Raji (cell line): ENCODE results near the gene INHBC.

Experiments
- POLR2A ChIP-seq: IDR thresholded peaks from 2 replicates; pipeline ENCODE4 v1.6.1; 2011; ENCODE audit warnings: low read depth, low read length, control low read depth; ENCODE audit not compliant: insufficient read depth

Gene INHBC, protein sequence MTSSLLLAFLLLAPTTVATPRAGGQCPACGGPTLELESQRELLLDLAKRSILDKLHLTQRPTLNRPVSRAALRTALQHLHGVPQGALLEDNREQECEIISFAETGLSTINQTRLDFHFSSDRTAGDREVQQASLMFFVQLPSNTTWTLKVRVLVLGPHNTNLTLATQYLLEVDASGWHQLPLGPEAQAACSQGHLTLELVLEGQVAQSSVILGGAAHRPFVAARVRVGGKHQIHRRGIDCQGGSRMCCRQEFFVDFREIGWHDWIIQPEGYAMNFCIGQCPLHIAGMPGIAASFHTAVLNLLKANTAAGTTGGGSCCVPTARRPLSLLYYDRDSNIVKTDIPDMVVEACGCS

DNA sequence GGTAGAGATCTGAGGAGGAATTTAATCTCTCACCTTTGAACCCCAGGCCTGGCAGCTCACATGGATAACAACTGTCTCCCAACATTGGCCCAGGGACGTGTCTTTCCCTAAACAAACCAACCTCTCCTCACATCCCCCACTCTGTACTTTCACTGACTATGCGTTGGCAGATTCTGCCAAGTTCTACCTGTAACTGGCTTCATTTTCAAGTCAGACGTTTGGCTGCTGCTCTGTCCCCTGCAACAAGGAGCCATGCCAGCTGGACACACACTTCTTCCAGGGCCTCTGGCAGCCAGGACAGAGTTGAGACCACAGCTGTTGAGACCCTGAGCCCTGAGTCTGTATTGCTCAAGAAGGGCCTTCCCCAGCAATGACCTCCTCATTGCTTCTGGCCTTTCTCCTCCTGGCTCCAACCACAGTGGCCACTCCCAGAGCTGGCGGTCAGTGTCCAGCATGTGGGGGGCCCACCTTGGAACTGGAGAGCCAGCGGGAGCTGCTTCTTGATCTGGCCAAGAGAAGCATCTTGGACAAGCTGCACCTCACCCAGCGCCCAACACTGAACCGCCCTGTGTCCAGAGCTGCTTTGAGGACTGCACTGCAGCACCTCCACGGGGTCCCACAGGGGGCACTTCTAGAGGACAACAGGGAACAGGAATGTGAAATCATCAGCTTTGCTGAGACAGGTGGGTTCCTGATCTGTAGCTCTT lies at the start of gene INHBC:
Gene INHBC (plus strand): TSS at position 268 of the 707 bp plus-strand sequence. CDS start 103 bp downstream, at position 371.
- no peak for TF ChIP-seq POLR2A

DNA sequence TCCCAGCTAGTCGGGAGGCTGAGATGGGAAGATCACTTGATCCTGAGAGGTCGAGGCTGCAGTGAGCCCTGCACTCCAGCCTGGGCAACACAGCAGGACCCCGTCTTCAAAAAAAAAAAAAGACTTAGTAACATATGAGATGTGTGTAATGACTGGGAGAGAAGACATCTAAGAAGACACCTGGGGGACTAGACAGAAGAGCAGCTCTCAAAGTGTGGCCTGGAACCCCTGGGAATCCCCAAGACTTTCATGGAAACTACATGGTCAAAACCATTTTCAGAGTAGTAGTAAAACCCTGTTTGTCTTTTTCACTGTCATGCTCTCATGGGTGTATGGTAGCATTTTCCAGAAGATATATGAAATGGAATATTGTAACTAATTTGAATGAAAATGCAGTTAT lies 49.0 kb upstream of the INHBC start:
- no peak for TF ChIP-seq POLR2A

DNA sequence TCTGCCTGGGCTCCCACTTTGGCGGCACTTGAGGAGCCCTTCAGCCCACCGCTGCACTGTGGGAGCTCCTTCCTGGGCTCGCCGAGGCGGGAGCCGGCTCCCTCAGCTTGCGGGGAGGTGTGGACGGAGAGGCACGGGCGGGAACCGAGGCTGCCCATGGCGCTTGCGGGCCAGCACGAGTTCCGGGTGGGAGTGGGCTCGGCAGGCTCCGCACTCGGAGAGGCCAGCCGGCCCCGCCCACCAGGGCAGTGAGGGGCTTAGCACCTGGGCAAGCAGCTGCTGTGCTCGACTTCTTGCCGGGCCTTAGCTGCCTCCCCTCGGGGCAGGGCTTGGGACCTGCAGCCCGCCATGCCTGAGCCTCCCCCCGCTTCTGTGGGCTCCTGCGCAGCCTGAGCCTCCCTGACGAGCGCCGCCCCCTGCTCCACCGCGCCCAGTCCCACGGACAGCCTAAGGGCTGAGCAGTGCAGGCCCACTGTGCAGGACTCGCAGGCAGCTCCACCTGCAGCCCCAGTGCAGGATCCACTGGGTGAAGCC lies 48.3 kb upstream of the INHBC start:
- TF ChIP-seq POLR2A, result no peak

DNA sequence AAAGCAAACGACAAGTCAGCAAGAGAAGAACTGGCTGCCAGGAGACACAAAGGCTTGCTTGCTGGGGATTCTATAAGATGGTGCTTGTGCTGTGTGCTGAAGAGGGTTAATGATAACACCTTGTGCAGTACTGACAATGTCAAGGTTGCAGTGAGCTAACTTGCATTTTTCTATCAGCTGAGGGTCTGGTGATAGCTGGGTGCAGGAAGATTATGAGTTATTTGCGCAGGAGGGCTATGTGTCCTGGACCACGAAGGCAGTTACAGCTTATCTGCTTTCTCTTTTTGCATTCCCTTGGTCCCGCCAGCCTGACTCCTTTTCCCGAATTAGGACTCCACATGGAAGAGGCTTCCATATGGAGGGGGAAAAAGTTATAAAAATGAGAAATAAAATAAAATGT lies 46.2 kb upstream of the INHBC start:
- TF ChIP-seq POLR2A, result no peak

DNA sequence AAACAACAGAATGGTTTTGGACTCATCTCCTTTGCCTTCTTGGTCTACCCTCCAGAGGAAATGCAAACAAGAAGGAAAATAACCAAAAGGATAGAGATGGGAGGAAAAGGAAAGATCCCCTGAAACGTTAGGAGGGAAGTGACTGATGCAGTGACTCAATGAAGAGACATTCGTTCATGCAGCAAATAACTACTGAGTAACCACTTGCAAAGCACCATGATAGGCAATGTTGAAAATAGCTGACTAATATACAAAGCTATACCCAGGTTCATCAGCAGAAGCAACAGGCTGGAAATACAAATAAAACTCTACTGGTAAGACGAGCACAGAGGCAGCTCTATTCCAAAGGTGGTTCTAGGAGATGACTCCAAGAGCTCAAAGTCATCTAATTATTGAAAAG lies 45.6 kb upstream of the INHBC start:
- no peak for TF ChIP-seq POLR2A

DNA sequence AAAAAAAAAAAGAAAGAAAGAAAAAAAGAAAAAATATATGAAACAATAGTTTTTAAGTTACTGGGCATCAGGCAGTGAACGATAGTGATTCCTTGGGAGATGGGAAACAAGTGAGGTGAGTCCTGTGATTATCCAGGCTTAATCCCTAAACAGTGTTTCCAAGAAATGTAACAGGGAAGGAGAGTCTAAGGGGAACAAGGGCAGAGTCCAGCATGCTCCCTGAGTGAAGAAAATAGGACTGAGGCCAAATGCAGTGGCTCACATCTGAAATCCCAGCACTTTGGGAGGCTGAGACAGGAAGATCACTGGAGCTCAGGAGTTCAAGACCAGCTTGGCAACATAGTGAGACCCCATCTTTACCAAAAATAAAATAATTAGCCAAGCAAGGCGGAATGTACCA lies 44.4 kb upstream of the INHBC start:
- no peak for TF ChIP-seq POLR2A

DNA sequence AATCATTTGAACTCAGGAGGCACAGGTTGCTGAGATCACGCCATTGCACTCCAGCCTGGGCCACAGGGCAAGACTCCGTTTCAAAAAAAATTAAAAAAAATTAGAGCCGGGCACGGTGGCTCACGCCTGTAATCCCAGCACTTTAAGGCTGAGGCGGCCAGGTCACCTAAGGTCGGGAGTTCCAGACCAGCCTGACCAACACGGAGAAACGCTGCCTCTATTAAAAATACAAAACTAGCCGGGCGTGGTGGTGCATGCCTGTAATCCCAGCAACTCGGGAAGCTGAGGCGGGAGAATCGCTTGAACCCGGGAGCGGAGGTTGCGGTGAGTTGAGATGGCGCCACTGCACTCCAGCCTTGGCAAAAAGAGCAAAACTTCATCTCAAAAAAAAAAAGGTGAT lies 39.5 kb upstream of the INHBC start:
- no peak for TF ChIP-seq POLR2A

DNA sequence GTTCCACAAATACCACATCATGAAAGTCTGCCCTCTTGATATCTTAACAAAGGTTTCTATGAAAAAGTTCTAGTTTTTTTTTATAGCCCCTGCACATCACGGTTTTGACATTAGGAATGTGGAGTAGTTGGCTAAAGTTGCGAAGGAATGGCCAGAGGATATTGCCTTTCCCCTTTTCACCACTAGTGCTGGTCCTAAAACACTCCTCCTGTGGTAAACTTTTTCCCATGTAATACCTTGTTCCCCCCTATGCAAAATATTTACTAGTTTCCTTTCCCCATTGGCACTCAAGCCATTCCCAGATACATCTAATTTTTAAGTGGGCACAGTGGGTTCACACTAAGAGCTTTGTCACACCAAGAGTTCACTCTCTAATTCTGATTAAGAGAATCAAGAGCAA lies 37.1 kb upstream of the INHBC start:
- no peak for TF ChIP-seq POLR2A

DNA sequence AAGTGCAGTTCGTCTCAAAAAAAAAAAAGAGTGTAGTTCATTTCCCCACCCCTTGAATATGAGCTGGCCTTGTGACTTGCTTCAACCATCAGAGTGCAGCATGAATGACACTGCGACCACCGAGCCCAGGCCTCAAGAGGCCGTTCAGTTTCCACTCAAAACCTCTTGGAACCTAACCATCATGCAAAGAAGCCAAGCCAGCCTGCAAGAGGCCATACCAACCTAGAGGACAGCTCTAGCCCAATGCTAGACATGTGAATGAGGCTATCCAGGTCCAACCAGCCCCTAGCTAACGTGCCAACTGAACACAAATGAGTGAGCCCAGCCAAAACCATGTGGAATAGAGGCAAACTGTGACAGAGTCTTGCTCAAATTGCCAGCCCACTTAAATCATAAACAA lies 33.4 kb upstream of the INHBC start:
- no peak for TF ChIP-seq POLR2A

DNA sequence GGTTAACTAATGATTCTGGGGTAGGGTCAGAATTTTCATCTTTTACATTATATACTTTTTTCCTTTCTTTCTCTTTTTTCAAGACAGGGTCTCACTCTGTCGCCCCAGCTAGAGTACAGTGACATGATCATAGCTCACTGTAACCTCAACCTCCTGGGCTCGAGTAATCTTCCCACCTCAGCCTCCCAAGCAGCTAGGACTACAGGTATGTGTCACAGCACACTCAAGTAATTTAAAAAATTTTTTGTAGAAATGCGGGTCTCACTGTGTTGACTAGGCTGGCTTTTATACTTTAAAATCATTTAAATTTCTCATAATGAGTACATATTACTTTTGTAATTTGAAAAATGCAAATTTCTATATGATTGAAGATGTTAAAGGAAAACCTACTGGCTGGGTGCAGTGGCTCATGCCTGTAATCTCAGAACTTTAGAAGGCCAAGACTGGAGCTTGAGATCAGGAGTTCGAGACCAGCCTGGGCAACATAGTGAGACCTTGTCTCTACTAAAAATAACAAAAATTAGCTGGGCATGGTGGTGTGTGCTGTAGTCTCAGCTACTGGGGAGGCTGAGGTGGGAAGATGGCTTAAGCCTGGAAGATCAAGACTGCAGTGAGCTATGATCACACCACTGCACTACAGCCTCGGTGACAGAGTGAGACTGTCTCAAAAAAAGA lies 29.5 kb upstream of the INHBC start:
- no peak for TF ChIP-seq POLR2A

DNA sequence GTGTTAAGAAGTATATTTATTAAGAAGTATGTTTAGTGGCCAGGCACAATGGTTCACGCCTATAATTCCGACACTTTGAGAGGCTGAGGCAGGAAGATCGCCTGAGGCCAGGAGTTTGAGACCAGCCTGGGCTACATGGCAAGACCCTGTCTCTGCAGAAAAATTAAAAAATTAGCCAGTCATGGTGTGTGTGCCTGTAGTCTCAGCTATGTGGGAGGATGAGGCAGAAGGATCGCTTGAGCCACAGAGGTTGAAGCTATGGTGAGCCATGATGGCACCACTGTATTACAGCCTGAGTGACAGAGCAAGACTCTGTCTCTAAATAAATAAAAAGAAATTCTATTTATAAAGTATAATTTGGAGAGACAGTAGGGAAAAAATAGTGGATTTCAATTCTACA lies 24.1 kb upstream of the INHBC start:
- no peak for TF ChIP-seq POLR2A

DNA sequence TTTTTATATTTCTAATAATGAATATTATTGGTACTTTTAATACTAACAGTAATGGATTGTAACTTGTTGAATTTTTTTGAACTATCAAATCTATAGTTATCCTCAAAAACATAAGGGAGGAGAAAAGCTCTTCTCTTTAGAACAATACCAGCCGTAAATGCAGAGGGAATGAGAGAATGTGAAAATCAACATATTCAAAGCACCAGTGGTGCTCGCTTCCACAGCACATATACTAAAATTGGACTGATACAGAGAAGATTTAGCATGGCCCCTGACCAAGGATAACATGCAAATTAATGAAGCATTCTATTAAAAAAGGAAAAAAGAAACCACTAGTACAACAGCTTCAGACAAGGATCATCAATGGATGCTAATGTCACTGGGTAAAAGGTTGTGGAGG lies 19.5 kb upstream of the INHBC start:
- TF ChIP-seq POLR2A, result no peak

DNA sequence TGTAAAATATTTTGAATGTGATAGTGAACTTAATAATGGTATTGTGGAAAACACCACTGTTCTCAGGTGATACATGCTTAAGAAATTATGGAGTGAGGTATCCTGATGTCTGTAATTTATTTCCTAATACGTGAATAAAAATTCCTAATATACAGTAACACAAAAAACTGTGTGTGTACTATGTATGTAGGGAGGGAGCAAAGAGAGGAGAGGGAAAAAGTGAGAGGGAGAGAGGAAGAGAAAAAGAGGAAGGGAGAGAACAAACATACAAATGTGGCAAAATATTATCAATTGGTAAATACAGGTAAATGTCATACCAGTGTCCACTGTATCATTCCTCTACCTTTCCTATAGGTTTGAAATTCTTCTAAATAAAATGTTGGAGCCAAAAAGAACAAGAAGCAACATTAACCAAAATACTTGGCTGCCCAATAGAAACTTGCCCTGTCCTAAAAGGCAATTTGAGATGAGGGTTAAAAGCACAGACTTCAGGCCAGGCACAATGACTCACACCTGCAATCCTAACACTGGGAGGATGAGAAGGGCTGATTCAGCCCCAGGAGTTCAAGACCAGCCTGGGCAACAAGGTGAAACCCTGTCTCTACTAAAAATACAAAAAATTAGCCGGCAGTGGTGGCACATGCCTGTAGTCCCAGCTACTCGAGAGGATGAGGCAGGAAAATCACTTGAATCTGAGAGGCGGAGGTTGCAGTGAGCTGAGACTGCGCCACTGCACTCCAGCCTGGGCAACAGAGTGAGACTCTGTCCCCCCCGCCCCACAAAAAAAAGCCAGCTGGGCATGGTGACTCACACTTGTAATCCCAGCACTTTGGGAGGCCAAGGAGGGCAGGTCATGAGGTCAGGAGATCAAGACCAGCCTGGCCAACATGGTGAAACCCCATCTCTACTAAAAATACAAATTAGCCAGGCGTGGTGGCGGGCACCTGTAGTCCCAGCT lies 18.3 kb upstream of the INHBC start:
- no peak for TF ChIP-seq POLR2A

DNA sequence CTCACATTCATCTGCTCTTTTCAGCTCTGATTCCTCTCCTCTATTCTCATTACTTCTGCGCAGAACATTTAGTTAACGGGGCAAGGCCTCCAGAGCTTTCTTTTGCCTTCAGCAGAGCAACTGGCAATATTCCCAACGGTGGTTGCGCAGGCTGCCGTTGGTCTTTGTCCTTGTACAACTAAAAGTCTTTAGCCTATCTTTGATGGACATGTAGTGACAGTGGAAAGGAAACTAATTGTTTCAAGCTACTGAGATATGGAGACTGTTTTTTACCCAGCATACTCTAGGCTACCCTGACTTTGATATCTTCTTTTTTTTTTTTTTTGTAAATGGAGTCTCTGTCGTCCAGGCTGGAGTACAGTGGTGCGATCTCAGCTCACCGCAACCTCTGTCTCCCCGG lies 16.3 kb upstream of the INHBC start:
- no peak for TF ChIP-seq POLR2A

DNA sequence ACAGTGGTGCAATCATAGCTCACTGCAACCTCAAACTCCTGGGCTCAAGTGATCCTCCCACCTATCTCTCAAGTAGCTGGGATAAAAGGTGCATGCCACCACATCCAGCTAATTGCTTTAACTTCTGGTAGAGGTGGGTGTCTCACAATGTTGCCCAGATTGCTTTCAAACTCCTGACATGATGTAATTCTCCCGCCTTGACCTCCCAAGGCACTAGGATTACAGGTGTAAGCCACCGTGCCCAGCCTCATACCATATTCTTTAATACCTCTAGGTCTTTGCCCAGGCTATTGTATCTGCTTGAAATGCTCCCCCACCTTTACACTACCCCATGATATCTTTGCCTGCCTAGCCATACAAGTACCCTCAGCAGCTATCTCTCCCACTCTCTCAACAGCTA lies 15.1 kb upstream of the INHBC start:
- no peak for TF ChIP-seq POLR2A
